CD14-positive monocyte (primary cell): ENCODE data around the gene GPR37L1. TPM values are rescaled to one million over a fixed set of nuclear protein-coding genes. Genes with fewer than 3 reads are reported as not detected.
"Not testable (repeated sequence)": the region's sequence is repeated elsewhere in the genome, so short reads cannot be mapped to it uniquely, and the experiment has no call there.

Experiments
- DNase-seq, 3 donors: peaks; one replicate each; pipeline ENCODE4 v3.0.0-alpha.2; 2011 to 2022
- H2AFZ ChIP-seq: 2 replicates; pipeline ENCODE4 v1.6.0; 2012; ENCODE audit warnings: mild to moderate bottlenecking, low read depth, low read length, inconsistent platforms; ENCODE audit not compliant: insufficient read depth, poor library complexity, severe bottlenecking
- H3K27ac ChIP-seq, 2 donors: 1 replicate in 1 of 2; 2 replicates in 1 of 2; pipeline ENCODE4 v1.5.1; 2012 to 2013; ENCODE audit warnings: low read length in 2 of 2, control low read depth in 1 of 2, inconsistent platforms in 1 of 2, low read depth in 1 of 2, mild to moderate bottlenecking in 1 of 2
- H3K27me3 ChIP-seq, 2 donors: one replicate each; pipeline versions ENCODE4 v1.6.0 to v1.6.1; 2011 to 2013; ENCODE audit warnings: low read length in 2 of 2; ENCODE audit not compliant: control insufficient read depth in 2 of 2, insufficient read depth in 2 of 2
- H3K36me3 ChIP-seq, 2 donors: replicated peaks in 1 of 2; 1 replicate in 1 of 2; 2 replicates in 1 of 2; pipeline versions ENCODE4 v1.5.1 to v1.6.1; 2012 to 2013; ENCODE audit warnings: low read length in 2 of 2, control low read depth in 1 of 2, inconsistent platforms in 1 of 2, mild to moderate bottlenecking in 1 of 2; ENCODE audit not compliant: insufficient read depth in 2 of 2, control insufficient read depth in 1 of 2
- H3K4me1 ChIP-seq, 2 donors: 1 replicate in 1 of 2; 2 replicates in 1 of 2; pipeline versions ENCODE4 v1.5.1 to v1.6.1; 2012 to 2013; ENCODE audit warnings: low read length in 2 of 2, control low read depth in 1 of 2, inconsistent platforms in 1 of 2, mild to moderate bottlenecking in 1 of 2, moderate library complexity in 1 of 2; ENCODE audit not compliant: insufficient read depth in 2 of 2, control insufficient read depth in 1 of 2
- H3K4me2 ChIP-seq: replicated peaks from 2 replicates; pipeline ENCODE3; 2012; ENCODE audit warnings: low read length, moderate library complexity, mild to moderate bottlenecking; ENCODE audit not compliant: poor library complexity, severe bottlenecking; ENCODE audit errors: extremely low read depth
- H3K4me3 ChIP-seq, 3 experiments: fragments of 200-600 bp in 1 of 3; sonication (generic) in 1 of 3; replicated peaks in 1 of 3; 1 replicate in 2 of 3; 2 replicates in 1 of 3; pipeline ENCODE4 v1.5.1; 2011 to 2013; ENCODE audit warnings: low read length in 3 of 3, mild to moderate bottlenecking in 3 of 3, control low read depth in 2 of 3, low read depth in 2 of 3, inconsistent platforms in 1 of 3, moderate library complexity in 1 of 3
- H3K79me2 ChIP-seq: 2 replicates; pipeline ENCODE4 v1.6.0; 2012; ENCODE audit warnings: mild to moderate bottlenecking, control low read depth, inconsistent platforms, low read length, moderate library complexity; ENCODE audit not compliant: insufficient read depth
- H3K9ac ChIP-seq: 2 replicates; pipeline ENCODE4 v1.6.0; 2017; ENCODE audit warnings: low read length, mild to moderate bottlenecking; ENCODE audit not compliant: insufficient read depth, poor library complexity, severe bottlenecking
- H3K9me3 ChIP-seq, 2 donors: replicated peaks in 1 of 2; 1 replicate in 1 of 2; 2 replicates in 1 of 2; pipeline versions ENCODE4 v1.5.1 to v1.6.1; 2012 to 2013; ENCODE audit warnings: low read length in 2 of 2, control low read depth in 1 of 2; ENCODE audit not compliant: control insufficient read depth in 1 of 2, insufficient read depth in 1 of 2
- H4K20me1 ChIP-seq: 2 replicates; pipeline ENCODE4 v1.6.0; 2012; ENCODE audit warnings: mild to moderate bottlenecking, low read length, control low read depth, moderate library complexity; ENCODE audit not compliant: insufficient read depth
- H3K27ac Mint-ChIP-seq, 7 donors: one replicate each; pipeline ENCODE4 v1.8.0; 2020; ENCODE audit warnings: mild to moderate bottlenecking in 7 of 7, mixed read lengths in 7 of 7, moderate library complexity in 6 of 7, inconsistent platforms in 2 of 7
- H3K27me3 Mint-ChIP-seq, 3 donors: one replicate each; pipeline ENCODE4 v1.8.0; 2021 to 2022; ENCODE audit warnings: low read depth in 3 of 3, mild to moderate bottlenecking in 3 of 3, mixed read lengths in 3 of 3, moderate library complexity in 3 of 3, inconsistent platforms in 1 of 3
- H3K36me3 Mint-ChIP-seq, 2 donors: one replicate each; pipeline ENCODE4 v1.8.0; 2020; ENCODE audit warnings: mixed read lengths in 2 of 2, inconsistent platforms in 1 of 2, mild to moderate bottlenecking in 1 of 2
- H3K4me1 Mint-ChIP-seq: one replicate; pipeline ENCODE4 v1.8.0; 2020; ENCODE audit warnings: mild to moderate bottlenecking, mixed read lengths
- H3K4me3 Mint-ChIP-seq, 2 donors: one replicate each; pipeline ENCODE4 v1.8.0; 2020; ENCODE audit warnings: mild to moderate bottlenecking in 2 of 2, mixed read lengths in 2 of 2, moderate library complexity in 1 of 2
- H3K9me3 Mint-ChIP-seq, 7 donors: one replicate each; pipeline ENCODE4 v1.8.0; 2020 to 2022; ENCODE audit warnings: mixed read lengths in 7 of 7, mild to moderate bottlenecking in 6 of 7, moderate library complexity in 6 of 7, inconsistent platforms in 2 of 7
- CTCF ChIP-seq: fragments of 200-600 bp; IDR thresholded peaks from one replicate; pipeline ENCODE4 v1.8.0; 2022; ENCODE audit warnings: antibody characterized with exemption, mild to moderate bottlenecking
- WGBS: methylation state at CpG from one replicate; pipeline ENCODE4 v1.1.5; 2013; ENCODE audit warnings: missing lambda C conversion rate; ENCODE audit not compliant: insufficient coverage; 5-methylcytosine and 5-hydroxymethylcytosine counted together
- intact Hi-C, 2 donors: fragments of 100-400 bp; cut with micrococcal nuclease; formaldehyde crosslinking; loops; one replicate each; pipeline versions ENCODE4 v1.15.0 to v1.15.1; 2023
- polyA plus RNA-seq, 3 donors: library from polyadenylated mRNA; depleted of rRNA in 1 of 3; unstranded in 2 of 3; stranded (reverse) in 1 of 3; fragments of 300-500 nt in 2 of 3; fragments of >200 nt in 1 of 3; fragmentation: Illumina TruSeq in 2 of 3; gene quantifications; 1 replicate in 2 of 3; 2 replicates in 1 of 3; pipeline ENCODE4 v1.2.3, GENCODE V29; 2012 to 2021

GPR37L1 gene
- polyA plus RNA-seq, 3 donors, result 0.06 to 0.13 TPM; not detected in 1

- Mint-ChIP-seq H3K4me3 (no peak overlapping the region), H3K27ac (no peak overlapping the region), H3K36me3 (no peaks in the 10 kb centered on the region), H3K4me1 (no peaks in the 10 kb centered on the region), H3K9me3 (peaks cover 0 to 2% (median 0%) of the 10 kb centered on the region in 7 donors), H3K27me3 (peaks cover 3 to 4% (median 4%) of the 10 kb centered on the region in 3 donors)
- Histone ChIP-seq H4K20me1 (no peaks in the 10 kb centered on the region), H3K4me2 (no peak overlapping the region), H3K9me3 (no peaks in the 10 kb centered on the region), H3K4me3 (no peak overlapping the region), H2AFZ (no peak overlapping the region), H3K27ac (no peak overlapping the region), H3K79me2 (no peaks in the 10 kb centered on the region), H3K9ac (no peak overlapping the region), H3K4me1 (peaks cover 0 to 11% of the 10 kb centered on the region in 2 donors), H3K36me3 (no peaks in the 10 kb centered on the region), H3K27me3 (no peaks in the 10 kb centered on the region)
- intact Hi-C loops, result no loop called here
- no peak for DNase-seq
- 89% methylated on average over 12 of the region's 13 CpGs for WGBS
- TF ChIP-seq CTCF, result no peak
Measured at GRCh38 chr1:202107801-202108731, 14.7 kb upstream of the GPR37L1 start.

GRCh38 chr1:202110977-202111376, 11.7 kb upstream of the GPR37L1 start:
- H3K4me3 Mint-ChIP-seq, result no peak overlapping the region

GRCh38 chr1:202111589-202111988, 11.1 kb upstream of the GPR37L1 start:
- H3K4me2 ChIP-seq, H3K4me3 ChIP-seq, H3K27ac Mint-ChIP-seq, H3K36me3 ChIP-seq, H3K4me1 Mint-ChIP-seq, H4K20me1 ChIP-seq, H2AFZ ChIP-seq, H3K27me3 Mint-ChIP-seq, H3K9me3 ChIP-seq, DNase-seq, H3K4me3 Mint-ChIP-seq, H3K4me1 ChIP-seq, H3K9ac ChIP-seq, H3K9me3 Mint-ChIP-seq, H3K36me3 Mint-ChIP-seq, H3K27me3 ChIP-seq, intact Hi-C loops, H3K27ac ChIP-seq, H3K79me2 ChIP-seq: not testable (repeated sequence)
- WGBS, result 91% methylated on average over 4 of the region's 7 CpGs

More at GRCh38 chr1:202110977-202111376, 11.7 kb upstream of the GPR37L1 start:
- WGBS, result 100% methylated on average over 1 of the region's 3 CpGs
- no peaks in the 10 kb centered on the region for H4K20me1 ChIP-seq
- Mint-ChIP-seq H3K27me3 (peaks cover 3 to 8% (median 7%) of the 10 kb centered on the region in 3 donors), H3K36me3 (no peaks in the 10 kb centered on the region), H3K4me1 (no peaks in the 10 kb centered on the region), H3K9me3 (peaks cover 0 to 2% (median 0%) of the 10 kb centered on the region in 7 donors), H3K27ac (no peak overlapping the region)
- no peaks in the 10 kb centered on the region for H3K36me3 ChIP-seq
- no peak overlapping the region for H3K4me2 ChIP-seq
- H3K9ac ChIP-seq, result no peak overlapping the region
- no peak for TF ChIP-seq CTCF
- H3K27me3 ChIP-seq, result no peaks in the 10 kb centered on the region
- H3K4me1 ChIP-seq, result peaks cover 0 to 9% of the 10 kb centered on the region in 2 donors
- H3K27ac ChIP-seq, result no peak overlapping the region
- intact Hi-C loops, result no loop called here
- DNase-seq, result no peak
- H3K4me3 ChIP-seq, result no peak overlapping the region
- no peaks in the 10 kb centered on the region for H3K9me3 ChIP-seq
- no peak overlapping the region for H2AFZ ChIP-seq
- H3K79me2 ChIP-seq, result no peaks in the 10 kb centered on the region
